Measurements from ENCODE around the gene GNB5. TPM values are rescaled to one million over a fixed set of nuclear protein-coding genes. Genes with fewer than 3 reads are reported as not detected.

The GNB5 gene
- 14.4 and 15.5 TPM in 2 replicates for total RNA-seq

GRCh38 chr15:52191207-52191606 lies at the start of gene GNB5:
GNB5 (minus strand) TSS chr15:52191392; CDS start chr15:52184676, 6,716 bp downstream.

Other genes starting within 250 kb of the GNB5 start
- 11.0 and 17.7 TPM in 2 replicates for gene LEO1, start 219.6 kb downstream of the GNB5 start, total RNA-seq
- gene MAPK6, start 172.2 kb downstream of the GNB5 start, total RNA-seq, result 22.4 and 44.4 TPM in 2 replicates
- not detected in 2 replicates for gene BCL2L10, start 78.6 kb downstream of the GNB5 start, total RNA-seq
- 0.81 TPM in 1 of 2 replicates, not detected in the other for gene MYO5C, start 104.4 kb upstream of the GNB5 start, total RNA-seq